Measurements from ENCODE around the gene PRDM16.

DNA sequence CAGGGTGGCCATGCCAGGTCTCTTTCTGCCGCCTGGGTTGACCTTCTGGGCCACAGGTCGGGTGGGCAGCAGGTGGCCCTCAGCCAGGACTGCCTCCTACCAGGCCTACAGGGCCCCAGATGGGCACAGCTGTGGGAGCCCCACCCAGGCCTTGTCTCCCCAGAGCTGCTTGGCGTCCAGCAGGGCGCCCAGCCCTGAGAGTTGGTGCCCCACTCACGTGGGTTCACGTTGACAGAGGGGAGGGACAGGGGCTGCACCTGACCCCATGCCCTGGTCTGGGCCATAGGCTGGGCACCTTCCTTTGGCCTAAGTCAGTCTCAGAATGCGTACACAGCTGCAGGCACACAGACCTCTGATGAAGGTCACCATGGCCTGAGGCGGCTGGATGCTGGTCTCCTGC, 16.7 kb downstream of the PRDM16 start:
- TF ChIP-seq, protein P1, sequence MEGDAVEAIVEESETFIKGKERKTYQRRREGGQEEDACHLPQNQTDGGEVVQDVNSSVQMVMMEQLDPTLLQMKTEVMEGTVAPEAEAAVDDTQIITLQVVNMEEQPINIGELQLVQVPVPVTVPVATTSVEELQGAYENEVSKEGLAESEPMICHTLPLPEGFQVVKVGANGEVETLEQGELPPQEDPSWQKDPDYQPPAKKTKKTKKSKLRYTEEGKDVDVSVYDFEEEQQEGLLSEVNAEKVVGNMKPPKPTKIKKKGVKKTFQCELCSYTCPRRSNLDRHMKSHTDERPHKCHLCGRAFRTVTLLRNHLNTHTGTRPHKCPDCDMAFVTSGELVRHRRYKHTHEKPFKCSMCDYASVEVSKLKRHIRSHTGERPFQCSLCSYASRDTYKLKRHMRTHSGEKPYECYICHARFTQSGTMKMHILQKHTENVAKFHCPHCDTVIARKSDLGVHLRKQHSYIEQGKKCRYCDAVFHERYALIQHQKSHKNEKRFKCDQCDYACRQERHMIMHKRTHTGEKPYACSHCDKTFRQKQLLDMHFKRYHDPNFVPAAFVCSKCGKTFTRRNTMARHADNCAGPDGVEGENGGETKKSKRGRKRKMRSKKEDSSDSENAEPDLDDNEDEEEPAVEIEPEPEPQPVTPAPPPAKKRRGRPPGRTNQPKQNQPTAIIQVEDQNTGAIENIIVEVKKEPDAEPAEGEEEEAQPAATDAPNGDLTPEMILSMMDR (IDR thresholded peaks at IDR 0.05) = no peak
- no peak for TF ChIP-seq POLR2A (IDR thresholded peaks at IDR 0.05)
